Neural progenitor cell (in vitro differentiated cells): ENCODE data around the gene CACNB4. TPM values are rescaled to one million over a fixed set of nuclear protein-coding genes. Genes with fewer than 3 reads are reported as not detected.

Experiments
- DNase-seq: peaks from one replicate; pipeline ENCODE4 v3.0.0-alpha.2; 2016; ENCODE audit warnings: low spot score
- H2AFZ ChIP-seq: fragments of 200-600 bp; sonication (generic); replicated peaks from 2 replicates; pipeline ENCODE4 v1.6.1; 2016; ENCODE audit warnings: antibody characterized with exemption
- H3F3A ChIP-seq: fragments of 200-600 bp; sonication (generic); 2 replicates; pipeline ENCODE4 v1.6.1; 2016; ENCODE audit warnings: antibody characterized with exemption, low read depth
- H3K27ac ChIP-seq: fragments of 200-600 bp; sonication (generic); 2 replicates; pipeline ENCODE4 v1.5.1; 2016; ENCODE audit warnings: mild to moderate bottlenecking
- H3K27me3 ChIP-seq: fragments of 200-600 bp; sonication (generic); 2 replicates; pipeline ENCODE4 v1.6.1; 2016; ENCODE audit warnings: mild to moderate bottlenecking, moderate library complexity
- H3K36me3 ChIP-seq: fragments of 200-600 bp; sonication (generic); 2 replicates; pipeline ENCODE4 v1.5.1; 2016
- H3K4me1 ChIP-seq: fragments of 200-600 bp; sonication (generic); 2 replicates; pipeline ENCODE4 v1.6.1; 2016; ENCODE audit warnings: mixed run types
- H3K4me2 ChIP-seq: fragments of 200-600 bp; sonication (generic); 2 replicates; pipeline ENCODE4 v1.6.1; 2016
- H3K4me3 ChIP-seq: fragments of 200-600 bp; sonication (generic); 2 replicates; pipeline ENCODE4 v1.5.1; 2016
- H3K79me2 ChIP-seq: fragments of 200-600 bp; sonication (generic); 2 replicates; pipeline ENCODE4 v1.6.1; 2016; ENCODE audit warnings: low read depth
- H3K9ac ChIP-seq: fragments of 200-600 bp; sonication (generic); 2 replicates; pipeline ENCODE4 v1.6.1; 2016
- H3K9me3 ChIP-seq: fragments of 200-600 bp; sonication (generic); 2 replicates; pipeline ENCODE4 v1.5.1; 2016; ENCODE audit warnings: low read depth
- H4K20me1 ChIP-seq: fragments of 200-600 bp; sonication (generic); 2 replicates; pipeline ENCODE4 v1.6.1; 2016; ENCODE audit warnings: low read depth
- H3K27ac Mint-ChIP-seq: 3 replicates; pipeline ENCODE4 v1.8.0; 2021; ENCODE audit warnings: mixed read lengths
- H3K27me3 Mint-ChIP-seq: 2 replicates; pipeline ENCODE4 v1.8.0; 2022; ENCODE audit warnings: low read depth, mild to moderate bottlenecking, inconsistent platforms, moderate library complexity, mixed read lengths; ENCODE audit not compliant: insufficient read depth
- H3K36me3 Mint-ChIP-seq: 3 replicates; pipeline ENCODE4 v1.8.0; 2021; ENCODE audit warnings: mixed read lengths
- H3K4me1 Mint-ChIP-seq: 3 replicates; pipeline ENCODE4 v1.8.0; 2021; ENCODE audit warnings: mixed read lengths
- H3K4me3 Mint-ChIP-seq: 3 replicates; pipeline ENCODE4 v1.8.0; 2021; ENCODE audit warnings: mild to moderate bottlenecking, moderate library complexity, mixed read lengths
- H3K9me3 Mint-ChIP-seq: 3 replicates; pipeline ENCODE4 v1.8.0; 2020; ENCODE audit warnings: mixed read lengths
- EZH2 ChIP-seq: fragments of 200-600 bp; sonication (generic); IDR thresholded peaks from 2 replicates; pipeline ENCODE4 v1.6.1; 2017; ENCODE audit warnings: antibody characterized with exemption, mild to moderate bottlenecking, moderate library complexity
- EZH2phosphoT487 ChIP-seq: fragments of 200-600 bp; sonication (generic); IDR thresholded peaks from 2 replicates; pipeline ENCODE4 v1.6.1; 2017; ENCODE audit warnings: antibody characterized with exemption
- total RNA-seq: library from RNA; depleted of rRNA; stranded (reverse); fragments of >200 nt; gene quantifications from 2 replicates; pipeline ENCODE4 v1.2.3, GENCODE V29; 2015; ENCODE audit warnings: low replicate concordance
- TF ChIP-seq, protein P1 (sequence below): fragments of 200-600 bp; sonication (generic); IDR thresholded peaks from 2 replicates; pipeline ENCODE4 v1.5.1; 2017; ENCODE audit warnings: antibody characterized with exemption, mild to moderate bottlenecking

Gene CACNB4
- total RNA-seq = 8.9 and 14.2 TPM in 2 replicates

DNA sequence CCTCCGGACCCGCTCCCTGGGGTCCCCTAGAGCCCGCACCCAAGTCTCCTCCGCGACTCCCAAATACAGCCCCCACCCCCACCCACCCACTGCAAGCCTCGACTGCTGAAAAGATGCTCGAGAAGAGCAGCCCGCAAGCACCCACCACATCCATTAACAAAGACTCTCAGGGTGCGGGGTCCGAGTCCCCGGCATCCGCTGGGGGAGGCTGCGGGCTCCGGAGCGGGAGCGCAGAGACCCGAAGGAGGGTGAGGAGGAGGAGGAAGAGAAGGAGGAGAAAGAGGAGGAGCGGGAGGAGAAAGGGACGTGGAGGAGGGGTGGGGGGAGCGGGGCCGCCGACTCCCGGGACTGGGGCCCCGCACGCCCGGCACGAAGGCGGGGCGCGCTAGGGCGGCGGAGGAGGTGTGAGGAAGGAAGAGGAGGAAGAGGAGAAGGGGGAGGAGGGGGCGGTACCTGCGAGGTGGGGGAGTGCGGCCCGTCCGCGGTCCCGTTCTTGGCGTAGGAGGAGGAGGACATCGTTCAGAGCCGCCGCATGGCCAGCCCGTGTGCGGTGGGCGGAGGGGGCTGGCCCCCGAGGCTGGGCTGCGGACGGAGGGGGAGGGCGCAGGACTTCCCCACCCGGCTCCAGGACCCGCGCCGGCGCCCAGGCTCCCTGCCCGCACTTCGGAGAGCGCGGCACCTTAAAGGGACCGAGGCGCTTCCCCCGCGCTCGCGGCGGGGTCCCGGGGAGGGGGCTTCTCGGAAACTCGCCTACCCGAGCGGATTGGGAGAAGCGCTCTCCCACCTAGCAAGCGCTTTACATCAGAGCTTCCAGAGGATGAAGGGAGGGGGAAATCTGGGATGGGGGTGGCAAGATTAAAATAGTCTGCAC lies at the start of gene CACNB4:
Gene CACNB4 (minus strand): TSS at position 549 of the 871 bp plus-strand sequence.
- Histone ChIP-seq H3K4me1 (peaks cover 7% of the 10 kb centered on the region), H3F3A (peaks cover 11% of the 10 kb centered on the region), H3K9me3 (no peaks in the 10 kb centered on the region), H3K27ac (no peak within 1 kb of the TSS), H3K4me3 (peak within 1 kb of the TSS; percentile 70), H3K4me2 (peak within 1 kb of the TSS; percentile 96), H3K9ac (no peak within 1 kb of the TSS), H4K20me1 (peaks cover 6% of the 10 kb centered on the region), H3K27me3 (peaks cover 92% of the 10 kb centered on the region), H3K79me2 (no peaks in the 10 kb centered on the region), H3K36me3 (no peaks in the 10 kb centered on the region), H2AFZ (peak within 1 kb of the TSS; percentile 99)
- Mint-ChIP-seq H3K27me3 (peaks cover 14% of the 10 kb centered on the region), H3K4me1 (peaks cover 17% of the 10 kb centered on the region), H3K9me3 (no peaks in the 10 kb centered on the region), H3K4me3 (peak within 1 kb of the TSS; percentile 92), H3K27ac (peak within 1 kb of the TSS; percentile 9), H3K36me3 (no peaks in the 10 kb centered on the region)
- peak; percentile 66 for DNase-seq
- TF ChIP-seq EZH2 (peak; percentile 83), EZH2phosphoT487 (peak; percentile 79)
- TF ChIP-seq, protein P1, sequence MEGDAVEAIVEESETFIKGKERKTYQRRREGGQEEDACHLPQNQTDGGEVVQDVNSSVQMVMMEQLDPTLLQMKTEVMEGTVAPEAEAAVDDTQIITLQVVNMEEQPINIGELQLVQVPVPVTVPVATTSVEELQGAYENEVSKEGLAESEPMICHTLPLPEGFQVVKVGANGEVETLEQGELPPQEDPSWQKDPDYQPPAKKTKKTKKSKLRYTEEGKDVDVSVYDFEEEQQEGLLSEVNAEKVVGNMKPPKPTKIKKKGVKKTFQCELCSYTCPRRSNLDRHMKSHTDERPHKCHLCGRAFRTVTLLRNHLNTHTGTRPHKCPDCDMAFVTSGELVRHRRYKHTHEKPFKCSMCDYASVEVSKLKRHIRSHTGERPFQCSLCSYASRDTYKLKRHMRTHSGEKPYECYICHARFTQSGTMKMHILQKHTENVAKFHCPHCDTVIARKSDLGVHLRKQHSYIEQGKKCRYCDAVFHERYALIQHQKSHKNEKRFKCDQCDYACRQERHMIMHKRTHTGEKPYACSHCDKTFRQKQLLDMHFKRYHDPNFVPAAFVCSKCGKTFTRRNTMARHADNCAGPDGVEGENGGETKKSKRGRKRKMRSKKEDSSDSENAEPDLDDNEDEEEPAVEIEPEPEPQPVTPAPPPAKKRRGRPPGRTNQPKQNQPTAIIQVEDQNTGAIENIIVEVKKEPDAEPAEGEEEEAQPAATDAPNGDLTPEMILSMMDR = no peak

DNA sequence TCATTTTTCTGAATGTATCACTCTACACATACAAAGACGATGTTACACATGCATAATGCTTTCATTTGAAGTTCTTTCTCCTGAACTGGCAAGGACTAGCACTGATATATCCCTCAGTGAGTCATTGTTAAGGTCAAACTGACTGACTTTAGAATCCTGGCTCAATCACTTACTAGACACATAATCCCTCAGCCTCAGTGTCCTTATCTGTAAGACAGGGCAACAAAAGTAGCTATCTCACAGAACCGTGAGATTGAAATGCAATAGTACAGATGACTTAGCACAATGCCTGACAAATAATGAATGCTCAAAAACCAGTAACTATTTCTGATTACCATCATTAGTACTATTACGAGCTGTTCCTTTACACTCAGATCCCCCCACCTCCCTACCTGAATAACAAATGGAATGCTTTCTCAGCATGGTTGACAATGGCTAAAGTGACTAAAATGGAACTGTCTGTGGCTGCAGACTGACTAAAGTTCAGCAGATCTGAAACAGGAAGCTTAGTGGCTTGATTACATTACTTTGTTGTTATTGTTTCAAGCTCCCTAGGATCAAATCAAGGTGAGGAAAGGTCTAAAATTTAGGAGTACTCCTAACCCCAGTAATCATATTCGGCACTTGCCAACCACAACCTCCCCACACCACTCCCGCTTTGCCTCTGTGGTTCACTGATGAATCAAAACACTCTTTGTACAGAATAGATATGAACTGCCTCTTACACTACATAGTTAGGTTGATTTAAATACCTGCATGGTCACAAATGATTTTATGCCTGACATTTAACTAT lies 35.8 kb upstream of the CACNB4 start:
- TF ChIP-seq, protein P1 = no peak
- no peak for TF ChIP-seq EZH2phosphoT487
- TF ChIP-seq EZH2 = no peak
- DNase-seq = no peak
- Histone ChIP-seq H3K27me3 (no peaks in the 10 kb centered on the region), H2AFZ (no peak overlapping the region), H3K27ac (no peak overlapping the region), H3K4me3 (no peak overlapping the region), H4K20me1 (no peaks in the 10 kb centered on the region), H3K4me1 (no peaks in the 10 kb centered on the region), H3K9ac (no peak overlapping the region), H3K36me3 (no peaks in the 10 kb centered on the region), H3K4me2 (no peak overlapping the region), H3K79me2 (no peaks in the 10 kb centered on the region), H3K9me3 (no peaks in the 10 kb centered on the region), H3F3A (no peaks in the 10 kb centered on the region)
- Mint-ChIP-seq H3K27ac (no peak overlapping the region), H3K36me3 (no peaks in the 10 kb centered on the region), H3K9me3 (no peaks in the 10 kb centered on the region), H3K27me3 (no peaks in the 10 kb centered on the region), H3K4me1 (no peaks in the 10 kb centered on the region), H3K4me3 (no peak overlapping the region)

DNA sequence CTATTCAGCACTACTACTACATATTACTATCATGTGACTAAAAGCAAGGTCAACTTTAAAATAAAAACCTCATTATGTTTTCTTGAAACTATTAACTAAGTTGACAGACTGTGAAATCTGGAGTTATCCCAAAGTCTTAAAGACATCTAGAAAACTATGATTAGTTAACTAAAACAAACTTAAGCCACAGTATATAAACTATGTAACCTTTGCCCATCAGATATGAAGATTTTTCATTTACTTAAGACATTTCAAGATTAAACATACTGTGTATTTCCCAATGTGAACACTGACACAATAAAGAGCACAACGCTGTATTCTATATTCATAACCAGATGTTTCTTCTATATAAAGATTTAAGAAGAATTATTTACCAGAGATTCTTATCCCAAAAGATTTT lies 33.5 kb upstream of the CACNB4 start:
- Mint-ChIP-seq H3K36me3 (peaks cover 3% of the 10 kb centered on the region), H3K27me3 (no peaks in the 10 kb centered on the region), H3K4me1 (no peaks in the 10 kb centered on the region), H3K9me3 (no peaks in the 10 kb centered on the region), H3K27ac (no peak overlapping the region), H3K4me3 (no peak overlapping the region)
- no peaks in the 10 kb centered on the region for H3F3A ChIP-seq
- DNase-seq = no peak
- H3K9me3 ChIP-seq = no peaks in the 10 kb centered on the region
- no peaks in the 10 kb centered on the region for H3K79me2 ChIP-seq
- H3K36me3 ChIP-seq = no peaks in the 10 kb centered on the region
- no peak overlapping the region for H3K9ac ChIP-seq
- no peak overlapping the region for H2AFZ ChIP-seq
- H3K27ac ChIP-seq = no peak overlapping the region
- TF ChIP-seq EZH2phosphoT487 (no peak), EZH2 (no peak)
- TF ChIP-seq, protein P1 = no peak
- H3K27me3 ChIP-seq = no peaks in the 10 kb centered on the region
- H3K4me1 ChIP-seq = no peaks in the 10 kb centered on the region
- no peak overlapping the region for H3K4me2 ChIP-seq
- H4K20me1 ChIP-seq = no peaks in the 10 kb centered on the region
- no peak overlapping the region for H3K4me3 ChIP-seq
